Stimulated activated CD4-positive, alpha-beta T cell treated with anti-CD3 and anti-CD28 coated beads, TNF-alpha, amount 100 ng/mL, for 24 hours (primary cell): ENCODE results near the gene VAV3.
"Not testable (repeated sequence)": the region's sequence is repeated elsewhere in the genome, so short reads cannot be mapped to it uniquely, and the experiment has no call there.

Source experiments
- DNase-seq, 3 experiments: peaks; one replicate each; pipeline ENCODE4 v3.0.0-alpha.2; 2020; ENCODE audit warnings: low read depth in 3 of 3

The VAV3 gene

DNA sequence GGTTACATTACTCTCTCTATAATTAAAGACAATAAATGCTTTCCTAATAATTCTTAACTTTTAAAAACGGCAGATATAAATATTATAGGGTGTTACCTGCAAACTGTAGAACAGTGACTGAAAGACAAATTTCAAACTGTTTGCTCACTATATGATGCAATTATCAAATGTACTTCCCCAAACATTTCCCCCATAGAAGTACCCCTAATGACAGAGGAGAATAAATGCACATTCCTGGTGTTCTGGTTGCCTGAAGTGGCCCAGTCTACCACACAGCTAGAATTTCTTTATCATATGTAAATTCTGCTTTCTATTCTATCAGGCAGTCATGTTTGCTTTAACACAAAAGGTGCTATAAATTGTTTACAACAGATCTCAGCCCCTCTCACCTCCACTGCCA, 70.4 kb downstream of the VAV3 start:
- DNase-seq: no peak

DNA sequence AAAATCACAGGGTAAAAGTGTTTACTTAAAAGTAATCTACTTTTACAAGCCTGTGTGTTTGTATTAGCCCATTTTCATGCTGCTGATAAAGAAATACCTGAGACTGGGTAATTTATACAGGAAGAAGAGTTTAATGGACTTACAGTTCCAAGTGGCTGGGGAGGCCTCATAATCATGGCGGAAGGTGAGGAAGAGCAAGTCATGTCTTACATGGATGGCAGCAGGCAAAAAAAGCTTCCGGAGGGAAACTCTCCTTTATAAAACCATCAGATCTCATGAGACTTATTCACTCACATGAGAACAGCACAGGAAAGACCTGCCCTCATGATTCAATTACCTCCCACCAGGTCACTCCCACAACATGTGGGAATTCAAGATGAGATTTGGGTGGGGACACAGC, 71.6 kb downstream of the VAV3 start:
- not testable (repeated sequence) for DNase-seq

DNA sequence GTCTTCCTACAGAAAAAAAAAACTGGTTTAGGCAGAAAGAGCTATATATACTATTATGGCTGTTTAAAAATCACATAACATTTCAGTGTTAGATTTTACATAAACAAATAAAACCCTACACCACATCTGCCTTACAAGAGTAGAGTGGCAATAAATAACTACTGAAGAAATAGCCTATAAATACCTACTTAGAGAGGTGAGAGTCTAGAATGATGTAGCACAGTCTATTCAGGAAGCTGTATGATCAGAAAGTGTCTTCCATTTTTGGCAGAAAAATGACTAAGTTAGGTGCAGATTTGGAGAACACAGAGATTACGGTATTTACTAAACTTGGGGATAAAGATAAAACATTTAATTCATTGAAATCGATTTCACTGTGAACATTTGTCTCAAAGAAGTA, 75.5 kb downstream of the VAV3 start:
- DNase-seq: no peak

DNA sequence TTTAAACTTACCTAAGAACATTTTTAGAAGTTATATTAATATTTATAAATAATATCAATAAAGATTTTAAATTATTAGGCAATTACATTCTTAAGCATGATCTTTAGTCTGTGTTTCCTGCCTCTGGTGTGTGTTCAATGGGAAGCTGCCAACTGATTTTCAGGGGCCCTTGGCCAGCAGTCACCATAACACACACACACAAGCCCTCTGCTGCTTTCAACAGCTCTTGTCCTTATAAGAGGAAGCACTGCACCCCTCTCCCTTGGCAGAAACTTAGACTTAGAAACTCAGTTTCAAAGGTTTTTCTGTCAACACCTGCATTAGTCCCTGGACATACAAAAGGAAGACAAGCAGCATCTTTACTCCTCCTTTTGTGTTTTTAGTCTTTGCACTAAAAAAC, 81.4 kb downstream of the VAV3 start:
- DNase-seq: no peak

DNA sequence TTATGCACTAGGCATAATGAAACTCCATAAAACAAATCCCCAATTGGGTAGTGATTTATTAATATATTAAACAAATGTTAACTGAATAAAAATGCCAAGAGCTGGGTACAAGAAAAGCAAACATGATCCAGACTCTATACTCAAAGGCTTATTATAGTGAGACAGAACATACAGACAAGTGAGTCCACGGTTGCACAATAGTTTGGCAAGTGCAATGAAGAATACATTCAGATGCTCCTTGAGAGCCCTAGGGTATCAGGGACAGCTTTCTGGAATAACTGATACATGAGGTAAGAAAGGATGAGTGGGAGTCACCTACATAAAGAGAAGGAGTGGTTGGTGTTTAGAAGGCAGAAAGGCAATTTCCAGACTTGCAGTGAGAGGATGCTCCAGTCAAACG, 85.1 kb downstream of the VAV3 start:
- no peak for DNase-seq

DNA sequence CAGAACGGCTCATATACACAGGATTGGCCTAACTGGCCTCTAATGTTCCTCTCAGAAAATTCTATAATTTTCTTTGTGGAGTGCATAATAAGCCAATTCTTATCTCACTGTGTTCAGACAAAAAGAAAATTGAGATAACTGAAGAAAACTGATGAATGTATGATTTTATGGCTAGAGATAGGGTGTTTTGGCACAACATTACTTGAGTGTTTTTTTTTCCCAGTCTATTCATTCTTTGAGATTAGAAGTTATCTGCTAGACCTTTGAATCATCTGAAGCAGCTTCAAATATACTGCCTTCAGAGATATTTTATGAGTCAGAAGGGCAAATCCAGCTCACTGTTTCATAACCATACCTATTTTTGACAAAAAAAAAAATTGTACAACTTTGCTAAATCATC, 85.6 kb downstream of the VAV3 start:
- DNase-seq: no peak

DNA sequence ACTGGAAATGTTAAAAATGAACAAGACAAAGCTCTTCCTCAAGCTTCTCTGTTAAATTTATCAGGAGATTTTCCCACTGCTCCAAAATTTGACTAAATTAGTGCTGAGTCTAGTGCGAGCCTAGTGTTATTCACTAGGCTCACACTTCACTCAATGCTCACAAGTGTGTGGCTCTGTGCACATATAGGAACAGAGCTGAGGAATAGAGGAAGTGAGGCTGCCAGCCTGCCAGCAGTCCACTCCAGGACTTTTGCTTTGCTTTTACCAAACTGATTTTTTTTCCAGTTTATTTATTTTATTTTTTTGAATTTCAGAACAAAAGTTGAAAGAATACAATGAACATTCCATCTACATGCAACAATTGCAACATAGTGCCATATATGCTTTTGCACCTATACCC, 87.2 kb downstream of the VAV3 start:
- no peak for DNase-seq

GRCh38 chr1:107877092-107877491, 87.9 kb downstream of the VAV3 start:
- DNase-seq: no peak

- no peak for DNase-seq
These were observed 89.3 kb downstream of the VAV3 start for GRCh38 chr1:107875689-107876088.

- DNase-seq: no peak
These were observed 90.8 kb downstream of the VAV3 start for GRCh38 chr1:107874221-107874620.

DNA sequence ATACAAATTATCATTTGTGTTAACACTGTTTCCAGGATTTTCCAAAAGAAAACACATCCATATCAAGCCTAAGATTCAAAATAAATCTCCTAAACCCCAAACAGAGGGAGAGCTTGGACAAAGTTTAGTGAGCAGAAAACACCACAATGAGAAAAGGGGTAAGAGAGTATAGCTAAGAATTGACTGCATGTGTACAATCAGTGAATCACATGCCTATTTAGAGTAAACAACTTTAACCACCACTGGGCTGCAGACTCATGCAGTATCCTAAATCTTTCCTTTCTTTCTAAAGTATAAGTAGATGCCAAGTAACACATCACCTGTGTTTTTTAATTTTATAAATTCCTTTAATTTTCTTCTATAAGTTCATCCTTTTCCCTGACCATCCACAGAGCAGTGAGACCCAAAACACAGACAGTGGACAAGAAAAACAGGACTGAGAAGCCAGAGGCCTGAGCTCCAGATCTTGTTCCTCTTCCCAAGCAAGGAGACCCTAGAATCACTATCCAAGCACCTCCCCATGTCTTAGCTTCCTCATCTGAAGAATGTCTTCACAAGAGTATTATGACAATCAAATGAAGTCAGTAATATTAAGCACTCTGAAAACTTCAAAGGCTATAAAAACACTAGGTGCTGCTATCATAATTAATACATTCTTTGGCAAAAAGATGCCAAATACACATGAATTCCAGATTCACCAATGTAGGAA, 93.1 kb downstream of the VAV3 start:
- DNase-seq: no peak

DNA sequence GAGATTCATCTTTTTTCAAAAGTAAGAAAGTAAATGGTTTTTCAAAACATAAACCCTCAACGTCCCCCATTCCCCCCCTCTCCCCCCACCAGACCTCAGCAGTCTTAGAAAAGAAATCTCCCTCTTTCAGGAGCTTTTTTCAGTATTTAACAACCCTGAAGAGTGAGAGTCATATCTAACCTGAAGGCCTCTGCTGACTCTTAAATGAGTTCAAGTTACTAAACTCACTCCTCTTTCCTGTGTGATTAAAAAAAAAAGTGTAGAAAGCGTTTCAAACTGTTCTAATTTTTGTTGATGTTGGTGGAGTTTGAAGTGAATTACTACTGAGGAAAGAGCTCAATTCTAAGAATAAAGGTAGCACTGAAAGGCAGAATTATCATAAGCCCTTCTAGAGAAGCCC, 93.7 kb downstream of the VAV3 start:
- no peak for DNase-seq

DNA sequence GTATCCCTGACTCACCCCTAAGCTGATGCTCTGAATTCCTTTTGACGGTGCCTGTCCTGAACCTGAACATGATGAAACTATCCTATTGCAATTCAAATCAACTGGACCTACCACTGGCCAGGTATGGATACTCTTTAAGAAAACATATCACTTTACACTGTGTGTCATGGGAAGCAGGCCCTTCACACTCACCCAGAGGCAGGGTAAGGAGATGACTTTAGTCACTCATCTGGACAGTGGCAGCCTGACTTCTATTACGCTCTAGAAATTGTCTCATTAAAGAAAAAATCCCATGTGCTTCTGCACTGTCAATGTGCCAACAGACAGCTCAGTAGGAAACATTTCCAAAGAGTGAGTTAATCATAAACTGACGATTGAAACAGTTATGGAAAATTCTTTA, 94.3 kb downstream of the VAV3 start:
- no peak for DNase-seq

GRCh38 chr1:107867897-107868296, 97.1 kb downstream of the VAV3 start:
- no peak for DNase-seq

DNA sequence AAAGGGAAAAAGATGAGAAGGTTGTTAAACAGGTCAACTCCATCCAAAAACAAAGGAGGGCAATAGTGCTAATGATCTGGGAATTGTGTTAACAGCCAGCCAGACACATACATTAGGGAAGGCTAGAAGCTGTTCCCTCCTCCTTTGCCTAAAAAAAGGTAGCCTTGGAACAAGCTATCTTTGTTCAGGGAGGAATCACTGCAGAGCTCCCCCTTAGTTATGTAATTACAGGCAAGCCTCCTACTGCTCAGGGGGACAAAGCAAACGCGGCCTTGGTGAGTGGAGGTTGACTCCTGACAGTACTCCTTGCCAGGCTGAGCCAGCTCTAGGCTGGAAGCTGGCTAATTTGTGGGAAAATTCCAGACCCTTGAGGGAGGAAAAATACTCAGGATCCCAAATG, 97.6 kb downstream of the VAV3 start:
- no peak for DNase-seq

GRCh38 chr1:107866870-107867269, 98.1 kb downstream of the VAV3 start:
- no peak for DNase-seq

DNA sequence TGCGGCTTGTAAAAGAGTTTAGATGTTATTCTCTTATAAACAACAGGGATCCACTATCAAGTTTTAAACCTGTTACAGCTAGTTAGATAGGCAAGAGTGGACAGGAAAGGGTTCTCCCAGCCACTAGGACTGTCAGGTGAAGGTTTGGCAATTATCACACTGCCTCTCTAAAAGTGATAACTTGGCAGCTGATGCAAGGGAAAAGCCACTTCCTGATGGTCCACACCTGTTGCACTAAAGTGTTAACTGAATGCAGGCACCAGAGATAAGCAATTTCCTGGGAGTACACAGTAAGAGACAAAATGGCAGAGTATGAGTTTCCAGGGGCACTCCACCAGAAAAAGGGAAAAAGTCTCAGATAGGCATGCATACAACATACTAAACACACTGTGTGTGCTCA, 99.4 kb downstream of the VAV3 start:
- no peak for DNase-seq

DNA sequence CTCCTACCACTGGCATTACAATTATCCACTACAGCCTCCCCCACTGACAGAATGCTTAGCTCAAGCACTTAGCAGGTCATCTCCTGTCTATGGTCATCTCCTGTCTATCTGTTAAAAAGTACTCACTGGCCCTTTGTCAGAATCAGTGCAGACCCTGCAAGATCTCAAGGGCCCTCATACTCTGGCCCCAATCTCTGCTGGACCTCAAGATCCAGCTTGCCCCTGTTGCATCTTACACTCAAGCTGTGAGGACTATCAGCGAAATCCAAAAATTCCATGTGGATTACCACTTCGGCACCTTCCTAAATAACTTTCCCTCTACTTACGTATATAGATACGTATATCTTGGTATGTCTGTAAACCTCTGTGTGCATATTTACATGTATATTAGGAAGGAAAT, 101.6 kb downstream of the VAV3 start:
- no peak for DNase-seq

DNA sequence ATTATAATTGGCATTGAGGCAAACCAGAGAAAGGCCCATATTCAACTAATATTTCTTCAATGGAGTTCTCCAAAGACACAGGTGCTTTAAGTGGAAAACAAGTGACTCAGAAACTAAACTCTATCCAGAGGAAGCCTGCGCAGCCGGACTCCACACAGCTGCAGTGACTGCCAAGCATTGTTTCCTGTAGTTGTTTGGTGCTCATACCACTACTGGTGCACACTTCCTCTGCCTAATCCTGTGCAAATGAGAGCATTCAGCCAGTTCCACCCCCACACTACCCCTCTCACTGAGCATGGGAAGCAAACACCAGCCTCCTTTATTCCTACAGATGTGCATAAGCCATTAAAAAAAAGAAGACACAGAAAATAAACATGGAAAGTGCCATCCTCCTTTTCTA, 102.9 kb downstream of the VAV3 start:
- no peak for DNase-seq

- DNase-seq: no peak
These were observed 106.7 kb downstream of the VAV3 start for GRCh38 chr1:107858323-107858722.

GRCh38 chr1:107851418-107851817, 113.6 kb downstream of the VAV3 start:
- no peak for DNase-seq

DNA sequence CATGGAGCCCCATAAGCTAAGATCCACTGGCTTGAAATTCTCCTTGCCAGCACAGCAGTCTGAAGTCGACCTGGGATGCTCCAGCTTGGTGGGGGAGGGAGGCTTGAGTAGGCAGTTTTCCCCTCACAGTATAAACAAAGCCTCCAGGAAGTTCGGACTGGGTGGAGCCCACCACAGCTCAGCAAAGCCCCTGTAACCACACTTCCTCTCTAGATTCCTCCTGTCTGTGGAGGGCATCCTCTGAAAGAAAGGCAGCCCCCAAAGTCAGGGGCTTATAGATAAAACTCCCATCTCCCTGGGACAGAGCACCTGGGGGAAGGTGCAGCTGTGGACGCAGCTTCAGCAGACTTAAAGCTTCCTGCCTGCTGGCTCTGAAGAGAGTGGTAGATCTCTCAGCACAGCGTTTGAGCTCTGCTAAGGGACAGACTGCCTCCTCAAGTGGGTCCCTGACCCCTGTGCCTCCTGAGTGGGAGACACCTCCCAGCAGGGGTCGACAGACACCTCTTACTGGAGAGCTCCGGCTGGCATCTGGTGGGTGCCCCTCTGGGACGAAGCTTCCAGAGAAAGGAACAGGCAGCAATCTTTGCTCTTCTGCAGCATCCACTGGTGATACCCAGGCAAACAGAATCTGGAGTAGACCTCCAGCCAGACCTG, 120.3 kb downstream of the VAV3 start:
- DNase-seq: not testable (repeated sequence)

DNA sequence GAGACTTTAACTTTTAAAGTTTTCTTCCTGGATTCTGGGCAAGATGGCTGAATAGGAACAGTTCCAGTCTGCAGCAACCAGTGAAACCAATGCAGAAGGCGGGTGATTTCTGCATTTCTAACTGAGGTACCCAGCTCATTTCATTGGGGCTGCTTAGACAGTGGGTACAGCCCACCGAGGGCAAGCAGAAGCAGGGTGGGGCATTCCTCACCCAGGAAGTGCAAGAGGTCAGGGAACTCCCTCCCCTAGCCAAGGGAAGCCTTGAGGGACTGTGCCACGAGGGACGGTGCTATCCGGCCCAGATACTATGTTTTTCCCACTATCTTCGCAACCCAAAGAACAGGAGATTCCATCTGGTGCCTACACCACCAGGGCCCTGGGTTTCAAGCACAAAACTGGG, 121.0 kb downstream of the VAV3 start:
- no peak for DNase-seq

GRCh38 chr1:107842241-107842640, 122.7 kb downstream of the VAV3 start:
- no peak for DNase-seq
